HEK293T (cell line): Measurements from ENCODE around the gene IGF1.

Source experiments
- CTCF ChIA-PET: fragments of 350-600 bp; formaldehyde crosslinking; extraction: SDS; loops from one replicate; lab custom pipeline; 2021; ENCODE audit warnings: antibody characterized with exemption, inconsistent platforms; lab: Yijun Ruan, JAX
- POLR2A ChIA-PET: fragments of 350-600 bp; formaldehyde crosslinking; extraction: SDS; loops from one replicate; lab custom pipeline; 2020; ENCODE audit warnings: antibody characterized with exemption, inconsistent platforms; lab: Yijun Ruan, JAX
- DNase-seq: peaks from one replicate; pipeline ENCODE4 v3.0.0; 2012; ENCODE audit warnings: mixed read lengths; ENCODE audit errors: extremely low spot score
- ARNT ChIP-seq: fragments of 450-650 bp; IDR thresholded peaks from 2 replicates; pipeline ENCODE4 v1.6.1; 2017; ENCODE audit warnings: mild to moderate bottlenecking
- BHLHE40 ChIP-seq: fragments of 450-650 bp; IDR thresholded peaks from 2 replicates; pipeline ENCODE4 v1.6.1; 2016; ENCODE audit warnings: mild to moderate bottlenecking, moderate library complexity, borderline replicate concordance
- CTBP1 ChIP-seq: fragments of 450-650 bp; IDR thresholded peaks from 2 replicates; pipeline ENCODE4 v1.6.1; 2016; ENCODE audit warnings: borderline replicate concordance
- ELF4 ChIP-seq: fragments of 450-650 bp; IDR thresholded peaks from 2 replicates; pipeline ENCODE4 v1.6.1; 2017; ENCODE audit warnings: antibody characterized with exemption
- FOXA1 ChIP-seq: fragments of 450-650 bp; IDR thresholded peaks from 2 replicates; pipeline ENCODE4 v1.6.1; 2016; ENCODE audit warnings: mild to moderate bottlenecking
- FOXK2 ChIP-seq: fragments of 450-650 bp; IDR thresholded peaks from 2 replicates; pipeline ENCODE4 v1.6.1; 2016; ENCODE audit warnings: mild to moderate bottlenecking
- FOXM1 ChIP-seq: fragments of 450-650 bp; IDR thresholded peaks from 2 replicates; pipeline ENCODE4 v1.6.1; 2017; ENCODE audit warnings: mild to moderate bottlenecking, borderline replicate concordance
- HDGF ChIP-seq: fragments of 450-650 bp; IDR thresholded peaks from 2 replicates; pipeline ENCODE4 v1.6.1; 2017; ENCODE audit warnings: antibody characterized with exemption, borderline replicate concordance
- L3MBTL2 ChIP-seq: fragments of 450-650 bp; conservative IDR thresholded peaks from 2 replicates; pipeline ENCODE4 v1.6.1; 2016; ENCODE audit warnings: mild to moderate bottlenecking
- LEF1 ChIP-seq: fragments of 450-650 bp; IDR thresholded peaks from 2 replicates; pipeline ENCODE4 v1.6.1; 2017; ENCODE audit warnings: mild to moderate bottlenecking, borderline replicate concordance
- NFRKB ChIP-seq: fragments of 450-650 bp; IDR thresholded peaks from 2 replicates; pipeline ENCODE4 v1.6.1; 2016; ENCODE audit warnings: mild to moderate bottlenecking, moderate library complexity
- PKNOX1 ChIP-seq: fragments of 450-650 bp; IDR thresholded peaks from 2 replicates; pipeline ENCODE4 v1.6.1; 2016
- SP1 ChIP-seq: fragments of 450-650 bp; IDR thresholded peaks from 2 replicates; pipeline ENCODE4 v1.6.1; 2017
- SUZ12 ChIP-seq: fragments of 450-650 bp; IDR thresholded peaks from 2 replicates; pipeline ENCODE4 v1.6.1; 2016; ENCODE audit warnings: mild to moderate bottlenecking
- TARDBP ChIP-seq: fragments of 450-650 bp; IDR thresholded peaks from 2 replicates; pipeline ENCODE4 v1.6.1; 2016
- ZNF384 ChIP-seq: fragments of 450-650 bp; IDR thresholded peaks from 2 replicates; pipeline ENCODE4 v1.6.1; 2016

Gene IGF1

GRCh38 chr12:102479099-102479885 is 1.1 kb downstream of the IGF1 start:
- TF ChIP-seq NFRKB: no peak
- peak; percentile 10 for DNase-seq
- POLR2A ChIA-PET: no interaction called here
- CTCF ChIA-PET: interaction anchor here (0.6 kb wide), 1 partner anchor 1010 kb away, joined by 4 read pairs; no protein-coding TSS in a partner anchor

- POLR2A ChIA-PET: no interaction called here
- no peak for TF ChIP-seq LEF1
- no peak for TF ChIP-seq TARDBP
- TF ChIP-seq L3MBTL2: no peak
- no peak for TF ChIP-seq PKNOX1
- TF ChIP-seq ELF4: no peak
- no peak for TF ChIP-seq BHLHE40
- TF ChIP-seq SP1: no peak
- TF ChIP-seq FOXM1: no peak
- CTCF ChIA-PET: no interaction called here
- DNase-seq: no peak
These were observed 1.8 kb downstream of the IGF1 start for GRCh38 chr12:102478405-102479098.

- ChIA-PET CTCF (no interaction called here), POLR2A (no interaction called here)
- TF ChIP-seq SP1: no peak
- TF ChIP-seq ZNF384: no peak
- TF ChIP-seq HDGF: no peak
- no peak for TF ChIP-seq FOXM1
- no peak for TF ChIP-seq FOXK2
- TF ChIP-seq ARNT: no peak
- TF ChIP-seq LEF1: no peak
- TF ChIP-seq BHLHE40: no peak
- no peak for TF ChIP-seq TARDBP
- no peak for TF ChIP-seq ELF4
- no peak for TF ChIP-seq PKNOX1
- TF ChIP-seq L3MBTL2: no peak
- no peak for TF ChIP-seq FOXA1
- TF ChIP-seq SUZ12: no peak
- no peak for TF ChIP-seq NFRKB
- no peak for TF ChIP-seq CTBP1
- DNase-seq: no peak
These were observed 5.0 kb downstream of the IGF1 start for GRCh38 chr12:102475355-102475754.

- CTCF ChIA-PET: no interaction called here
- POLR2A ChIA-PET: no interaction called here
- DNase-seq: no peak
- TF ChIP-seq FOXK2: no peak
- no peak for TF ChIP-seq NFRKB
- no peak for TF ChIP-seq SP1
- no peak for TF ChIP-seq ELF4
- TF ChIP-seq TARDBP: no peak
- no peak for TF ChIP-seq LEF1
- TF ChIP-seq L3MBTL2: no peak
- no peak for TF ChIP-seq BHLHE40
- no peak for TF ChIP-seq PKNOX1
- no peak for TF ChIP-seq SUZ12
- TF ChIP-seq FOXA1: no peak
- no peak for TF ChIP-seq FOXM1
- no peak for TF ChIP-seq ARNT
- no peak for TF ChIP-seq HDGF
- TF ChIP-seq CTBP1: no peak
- no peak for TF ChIP-seq ZNF384
These were observed 5.8 kb downstream of the IGF1 start for GRCh38 chr12:102474438-102475064.

GRCh38 chr12:102472496-102472895 is 7.9 kb downstream of the IGF1 start:
- no peak for DNase-seq
- ChIA-PET POLR2A (no interaction called here), CTCF (interaction anchor here (1.0 kb wide), 1 partner anchor 12 kb away, joined by 3 read pairs; no protein-coding TSS in a partner anchor)
- TF ChIP-seq LEF1 (no peak), PKNOX1 (no peak), FOXK2 (no peak), ARNT (no peak)
